Esophagus muscularis mucosa (tissue), 4 donors: ENCODE results near the gene TBX5.

ENCODE experiments used
- EP300 ChIP-seq: sonication (generic); formaldehyde crosslinking; IDR thresholded peaks from one replicate; pipeline ENCODE4 v1.6.1; 2017; ENCODE audit warnings: antibody characterized with exemption
- POLR2A ChIP-seq: fragments of 450-650 bp; IDR thresholded peaks from one replicate; pipeline ENCODE4 v1.6.1; 2017; ENCODE audit warnings: antibody characterized with exemption, moderate library complexity, mild to moderate bottlenecking, low read depth
- POLR2AphosphoS5 ChIP-seq, 2 donors: sonication (generic); formaldehyde crosslinking; IDR thresholded peaks; one replicate each; pipeline ENCODE4 v1.6.1; 2017; ENCODE audit warnings: antibody characterized with exemption in 2 of 2
- TF ChIP-seq, protein P1 (sequence below), 3 experiments: fragments of 200-600 bp in 2 of 3; fragments of 450-650 bp in 1 of 3; sonication (generic) in 2 of 3; IDR thresholded peaks; one replicate each; pipeline ENCODE4 v1.5.1; 2017 to 2019; ENCODE audit warnings: antibody characterized with exemption in 3 of 3, mild to moderate bottlenecking in 2 of 3, moderate library complexity in 1 of 3

DNA sequence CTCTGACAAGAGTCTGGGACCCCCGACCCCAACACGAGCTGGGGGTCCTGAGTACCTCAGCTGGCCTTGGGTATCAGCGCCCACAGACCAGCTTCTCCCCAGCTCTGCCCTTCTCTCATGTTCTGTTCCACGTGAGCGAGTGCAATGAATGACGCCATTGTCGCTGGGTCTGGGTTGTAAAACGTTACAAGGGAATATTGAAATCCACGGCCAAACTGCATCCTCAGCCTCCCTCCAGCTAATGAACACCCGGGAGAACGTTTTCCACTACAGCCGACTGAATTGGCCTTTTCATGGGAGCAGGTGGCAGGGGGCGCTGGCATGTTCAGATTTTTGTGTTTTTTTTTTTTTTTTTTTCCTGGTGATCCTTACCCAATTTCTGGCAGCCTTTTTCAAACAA, 34.7 kb downstream of the TBX5 start:
- no peak for TF ChIP-seq EP300
- TF ChIP-seq POLR2AphosphoS5 (IDR thresholded peaks at IDR 0.05): no peak
- TF ChIP-seq, protein P1, sequence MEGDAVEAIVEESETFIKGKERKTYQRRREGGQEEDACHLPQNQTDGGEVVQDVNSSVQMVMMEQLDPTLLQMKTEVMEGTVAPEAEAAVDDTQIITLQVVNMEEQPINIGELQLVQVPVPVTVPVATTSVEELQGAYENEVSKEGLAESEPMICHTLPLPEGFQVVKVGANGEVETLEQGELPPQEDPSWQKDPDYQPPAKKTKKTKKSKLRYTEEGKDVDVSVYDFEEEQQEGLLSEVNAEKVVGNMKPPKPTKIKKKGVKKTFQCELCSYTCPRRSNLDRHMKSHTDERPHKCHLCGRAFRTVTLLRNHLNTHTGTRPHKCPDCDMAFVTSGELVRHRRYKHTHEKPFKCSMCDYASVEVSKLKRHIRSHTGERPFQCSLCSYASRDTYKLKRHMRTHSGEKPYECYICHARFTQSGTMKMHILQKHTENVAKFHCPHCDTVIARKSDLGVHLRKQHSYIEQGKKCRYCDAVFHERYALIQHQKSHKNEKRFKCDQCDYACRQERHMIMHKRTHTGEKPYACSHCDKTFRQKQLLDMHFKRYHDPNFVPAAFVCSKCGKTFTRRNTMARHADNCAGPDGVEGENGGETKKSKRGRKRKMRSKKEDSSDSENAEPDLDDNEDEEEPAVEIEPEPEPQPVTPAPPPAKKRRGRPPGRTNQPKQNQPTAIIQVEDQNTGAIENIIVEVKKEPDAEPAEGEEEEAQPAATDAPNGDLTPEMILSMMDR (IDR thresholded peaks at IDR 0.05): no peak
- no peak for TF ChIP-seq POLR2A
